ENCODE measurements around the gene DNAH14.
"Not testable (repeated sequence)": the region's sequence is repeated elsewhere in the genome, so short reads cannot be mapped to it uniquely, and the experiment has no call there.

DNAH14 gene

GRCh38 chr1:224920930-224921329 lies 8.5 kb upstream of the DNAH14 start:
- no peak for DNase-seq (ENCODE audit: low read depth in 3 of 3, low spot score in 1 of 3)

GRCh38 chr1:224921354-224921753 lies 8.1 kb upstream of the DNAH14 start:
- no peak for DNase-seq (ENCODE audit: low read depth in 3 of 3, low spot score in 1 of 3)

- no peak for DNase-seq (ENCODE audit: low read depth in 3 of 3, low spot score in 1 of 3)
Observed at GRCh38 chr1:224922404-224923164, 6.9 kb upstream of the DNAH14 start.

- DNase-seq (ENCODE audit: low read depth in 3 of 3, low spot score in 1 of 3), result no peak
Observed at GRCh38 chr1:224923726-224924125, 5.7 kb upstream of the DNAH14 start.

- not testable (repeated sequence) for DNase-seq (ENCODE audit: low read depth in 3 of 3, low spot score in 1 of 3)
Observed at GRCh38 chr1:224927631-224928030, 1.8 kb upstream of the DNAH14 start.

- DNase-seq (ENCODE audit: low read depth in 3 of 3, low spot score in 1 of 3), result no peak
Observed at GRCh38 chr1:224928906-224929305, 569 bp upstream of the DNAH14 start.

GRCh38 chr1:224931605-224932004 lies 2.1 kb downstream of the DNAH14 start:
- no peak for DNase-seq (ENCODE audit: low read depth in 3 of 3, low spot score in 1 of 3)

- DNase-seq (ENCODE audit: low read depth in 3 of 3, low spot score in 1 of 3), result no peak
Observed at GRCh38 chr1:224932607-224933249, 3.3 kb downstream of the DNAH14 start.

- DNase-seq (ENCODE audit: low read depth in 3 of 3, low spot score in 1 of 3), result no peak
Observed at GRCh38 chr1:224933584-224933983, 4.1 kb downstream of the DNAH14 start.

GRCh38 chr1:224938652-224939051 lies 9.2 kb downstream of the DNAH14 start:
- DNase-seq (ENCODE audit: low read depth in 3 of 3, low spot score in 1 of 3), result no peak

- no peak for DNase-seq (ENCODE audit: low read depth in 3 of 3, low spot score in 1 of 3)
Observed at GRCh38 chr1:224939844-224940425, 10.5 kb downstream of the DNAH14 start.

- DNase-seq (ENCODE audit: low read depth in 3 of 3, low spot score in 1 of 3), result not testable (repeated sequence)
Observed at GRCh38 chr1:224940735-224941134, 11.3 kb downstream of the DNAH14 start.

- not testable (repeated sequence) for DNase-seq (ENCODE audit: low read depth in 3 of 3, low spot score in 1 of 3)
Observed at GRCh38 chr1:224945651-224946348, 16.3 kb downstream of the DNAH14 start.

GRCh38 chr1:224946349-224946691 lies 16.8 kb downstream of the DNAH14 start:
- DNase-seq (ENCODE audit: low read depth in 3 of 3, low spot score in 1 of 3), result not testable (repeated sequence)

- no peak for DNase-seq (ENCODE audit: low read depth in 3 of 3, low spot score in 1 of 3)
Observed at GRCh38 chr1:224957696-224958095, 28.2 kb downstream of the DNAH14 start.

- no peak for DNase-seq (ENCODE audit: low read depth in 3 of 3, low spot score in 1 of 3)
Observed at GRCh38 chr1:224958490-224958889, 29.0 kb downstream of the DNAH14 start.

- DNase-seq (ENCODE audit: low read depth in 3 of 3, low spot score in 1 of 3), result no peak
Observed at GRCh38 chr1:224959115-224959514, 29.6 kb downstream of the DNAH14 start.

- DNase-seq (ENCODE audit: low read depth in 3 of 3, low spot score in 1 of 3), result no peak
Observed at GRCh38 chr1:224959656-224960055, 30.2 kb downstream of the DNAH14 start.

GRCh38 chr1:224980181-224980580 lies 50.7 kb downstream of the DNAH14 start:
- DNase-seq (ENCODE audit: low read depth in 3 of 3, low spot score in 1 of 3), result no peak

GRCh38 chr1:224981922-224982354 lies 52.5 kb downstream of the DNAH14 start:
- DNase-seq (ENCODE audit: low read depth in 3 of 3, low spot score in 1 of 3), result not testable (repeated sequence)

GRCh38 chr1:224988042-224988441 lies 58.6 kb downstream of the DNAH14 start:
- DNase-seq (ENCODE audit: low read depth in 3 of 3, low spot score in 1 of 3), result no peak

GRCh38 chr1:224989615-224990014 lies 60.1 kb downstream of the DNAH14 start:
- no peak for DNase-seq (ENCODE audit: low read depth in 3 of 3, low spot score in 1 of 3)

All from stimulated activated CD4-positive, alpha-beta T cell treated with anti-CD3 and anti-CD28 coated beads, TNF-alpha, amount 100 ng/mL, for 1 hour (primary cell).